ENCODE data around the gene PTPN21.

Gene PTPN21

GRCh38 chr14:88521818-88522217 lies 33.0 kb downstream of the PTPN21 start:
- Histone ChIP-seq H3K27me3 (ENCODE audit: insufficient read depth, poor library complexity, severe bottlenecking) (no peaks in the 10 kb centered on the region), H3K27ac (replicated peaks) (no peak overlapping the region), H3K4me3 (replicated peaks; ENCODE audit: insufficient read depth, low read length) (no peak overlapping the region)
- DNase-seq (ENCODE audit: low read depth in 1 of 2, low spot score in 1 of 2), result no peak
- TF ChIP-seq POLR2AphosphoS5 (IDR thresholded peaks at IDR 0.05; ENCODE audit: low read depth) (no peak), REST (IDR thresholded peaks at IDR 0.05; ENCODE audit: insufficient replicate concordance, low read depth) (no peak), SPI1 (IDR thresholded peaks at IDR 0.05; ENCODE audit: borderline replicate concordance, low read depth) (no peak)

DNA sequence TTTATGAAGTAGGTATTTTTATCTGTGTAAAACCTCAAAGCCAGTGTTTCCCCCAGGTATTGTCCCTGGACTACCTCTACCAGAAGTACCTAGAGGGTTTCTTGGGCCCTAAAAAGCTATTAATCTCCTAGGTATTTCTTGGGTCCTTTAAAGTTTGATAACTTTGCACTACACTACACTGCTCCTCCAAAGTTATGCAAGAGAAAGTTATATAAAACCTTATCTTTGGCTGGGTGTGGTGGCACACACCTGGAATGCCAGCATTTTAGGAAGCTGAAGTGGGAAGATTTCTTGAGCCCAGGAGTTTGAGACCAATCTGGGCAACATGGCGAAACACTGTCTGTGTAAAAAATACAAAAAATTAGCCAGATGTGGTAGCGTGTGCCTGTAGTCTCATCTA lies 34.9 kb downstream of the PTPN21 start:
- no peak overlapping the region for H3K27ac ChIP-seq (replicated peaks)
- no peak for TF ChIP-seq POLR2AphosphoS5 (IDR thresholded peaks at IDR 0.05; ENCODE audit: low read depth)
- TF ChIP-seq REST (IDR thresholded peaks at IDR 0.05; ENCODE audit: insufficient replicate concordance, low read depth), result no peak
- TF ChIP-seq GABPA (IDR thresholded peaks at IDR 0.05; ENCODE audit: low read depth), result no peak
- TF ChIP-seq CTCF (IDR thresholded peaks at IDR 0.05; ENCODE audit: insufficient read depth, low read length), result no peak
- TF ChIP-seq SPI1 (IDR thresholded peaks at IDR 0.05; ENCODE audit: borderline replicate concordance, low read depth), result no peak
- H3K4me3 ChIP-seq (replicated peaks; ENCODE audit: insufficient read depth, low read length), result no peak overlapping the region
- peaks cover 2% of the 10 kb centered on the region for H3K27me3 ChIP-seq (ENCODE audit: insufficient read depth, poor library complexity, severe bottlenecking)
- no peak for DNase-seq (ENCODE audit: low read depth in 1 of 2, low spot score in 1 of 2)

DNA sequence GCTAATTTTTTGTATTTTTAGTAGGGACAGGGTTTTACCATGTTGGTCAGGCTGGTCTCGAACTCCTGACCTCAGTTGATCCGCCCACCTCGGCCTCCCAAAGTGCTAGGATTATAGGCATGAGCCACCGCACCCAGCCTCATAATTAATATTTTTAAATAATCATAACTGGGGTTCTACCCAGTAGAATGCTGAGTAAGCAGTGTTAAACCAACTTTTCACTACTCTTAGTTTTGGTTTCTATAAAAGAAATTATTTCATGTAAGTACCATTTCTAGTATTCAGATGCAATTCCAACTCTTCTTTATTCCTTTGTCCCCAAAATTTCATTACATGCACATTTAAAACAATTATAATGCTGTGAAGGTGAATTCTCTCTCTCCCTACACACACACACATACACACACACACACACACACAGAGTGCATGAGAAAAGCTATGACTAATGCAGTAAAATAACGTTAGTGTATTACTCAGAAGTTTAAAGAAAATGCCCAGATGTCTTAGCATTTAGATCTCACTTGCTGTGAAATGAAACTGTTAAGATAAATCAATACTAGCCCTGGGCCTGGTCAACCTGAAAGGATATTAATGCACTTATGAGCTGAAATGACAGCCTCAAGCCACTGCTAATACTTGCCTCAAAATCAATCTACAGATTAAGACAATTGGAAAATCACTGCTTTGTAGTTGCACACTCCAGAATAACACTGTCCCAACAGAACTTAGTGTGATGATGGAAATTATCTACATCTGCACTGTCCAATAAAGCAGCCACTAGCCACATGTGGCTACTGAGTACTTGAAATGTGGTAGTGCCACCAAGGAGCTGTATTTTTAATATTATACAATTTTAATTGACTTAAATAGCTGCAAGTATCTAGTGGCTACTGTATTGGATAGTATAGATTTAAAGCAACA lies 36.0 kb downstream of the PTPN21 start:
- Histone ChIP-seq H3K27ac (replicated peaks) (no peak overlapping the region), H3K27me3 (ENCODE audit: insufficient read depth, poor library complexity, severe bottlenecking) (peaks cover 2% of the 10 kb centered on the region), H3K4me3 (replicated peaks; ENCODE audit: insufficient read depth, low read length) (no peak overlapping the region)
- no peak for TF ChIP-seq SPI1 (IDR thresholded peaks at IDR 0.05; ENCODE audit: borderline replicate concordance, low read depth)
- TF ChIP-seq POLR2AphosphoS5 (IDR thresholded peaks at IDR 0.05; ENCODE audit: low read depth), result no peak
- no peak for TF ChIP-seq GABPA (IDR thresholded peaks at IDR 0.05; ENCODE audit: low read depth)
- no peak for TF ChIP-seq REST (IDR thresholded peaks at IDR 0.05; ENCODE audit: insufficient replicate concordance, low read depth)
- TF ChIP-seq CTCF (IDR thresholded peaks at IDR 0.05; ENCODE audit: insufficient read depth, low read length), result no peak
- DNase-seq (ENCODE audit: low read depth in 1 of 2, low spot score in 1 of 2), result no peak

Data from HL-60 (cell line).